A549 (cell line): Measurements from ENCODE around the gene CUZD1. TPM values are rescaled to one million over a fixed set of nuclear protein-coding genes. Genes with fewer than 3 reads are reported as not detected.

ENCODE experiments used
- ATAC-seq, 2 experiments: fragments of 200-7000 bp in 1 of 2; fragments of >200 bp in 1 of 2; cut with Nextera tagmentation in 1 of 2; cut with Tn5 transposase in 1 of 2; 3 replicates each; pipeline versions ENCODE4 v1.8.0 to v1.9.1; 2018 to 2020; ENCODE audit warnings: mild to moderate bottlenecking in 1 of 2, moderate library complexity in 1 of 2
- CTCF ChIA-PET: fragments of 300-600 bp; sonication (Branson Sonifier 250); formaldehyde crosslinking; extraction: SDS; loops from one replicate; lab custom pipeline; 2021; ENCODE audit warnings: antibody characterized with exemption, inconsistent platforms; lab: Yijun Ruan, JAX
- POLR2A ChIA-PET: fragments of 350-600 bp; formaldehyde crosslinking; extraction: SDS; loops from one replicate; lab custom pipeline; 2021; ENCODE audit warnings: antibody characterized with exemption, inconsistent platforms; lab: Yijun Ruan, JAX
- DNase-seq, 2 experiments: peaks; one replicate each; pipeline versions ENCODE4 v3.0.0 to v3.0.0-alpha.2; 2011 to 2016; ENCODE audit warnings: low read depth in 1 of 2, low spot score in 1 of 2
- FAIRE-seq: peaks from 2 replicates; lab custom pipeline; 2011; peaks lifted over from hg19 to GRCh38; lab: Jason Lieb, UNC
- H3K27ac ChIP-seq, 2 experiments: fragments of >200 bp; sonication (Bioruptor Twin); formaldehyde crosslinking; 3 replicates each; pipeline ENCODE4 v1.5.1; 2016 to 2017
- H3K4me1 ChIP-seq: fragments of >200 bp; sonication (Bioruptor Twin); formaldehyde crosslinking; 3 replicates; pipeline ENCODE4 v1.6.1; 2016
- H3K4me2 ChIP-seq: fragments of >200 bp; sonication (Bioruptor Twin); formaldehyde crosslinking; 3 replicates; pipeline ENCODE4 v1.6.1; 2016
- H3K4me3 ChIP-seq: fragments of >200 bp; sonication (Bioruptor Twin); formaldehyde crosslinking; 3 replicates; pipeline ENCODE4 v1.5.1; 2016
- H3K9me3 ChIP-seq: fragments of >200 bp; sonication (Bioruptor Twin); formaldehyde crosslinking; 3 replicates; pipeline ENCODE4 v1.6.1; 2016
- BCL3 ChIP-seq: fragments of >200 bp; sonication (Bioruptor Twin); formaldehyde crosslinking; IDR thresholded peaks from 3 replicates; pipeline ENCODE4 v1.6.1; 2016
- BHLHE40 ChIP-seq: IDR thresholded peaks from 2 replicates; pipeline ENCODE4 v1.6.1; 2012; ENCODE audit warnings: low read depth, low read length, inconsistent platforms
- CBX2 ChIP-seq: fragments of 200-600 bp; sonication (generic); IDR thresholded peaks from 2 replicates; pipeline ENCODE4 v1.6.1; 2016; ENCODE audit warnings: low read depth, mild to moderate bottlenecking, borderline replicate concordance
- CHD2 ChIP-seq: fragments of 150-350 bp; IDR thresholded peaks from 2 replicates; pipeline ENCODE4 v1.6.1; 2014; ENCODE audit warnings: low read length; ENCODE audit not compliant: partially characterized antibody
- CTCF ChIP-seq: fragments of >200 bp; sonication (Bioruptor Twin); formaldehyde crosslinking; IDR thresholded peaks from 3 replicates; pipeline ENCODE4 v1.5.1; 2016
- E2F6 ChIP-seq: IDR thresholded peaks from 2 replicates; pipeline ENCODE4 v1.6.1; 2012; ENCODE audit warnings: low read depth, borderline replicate concordance
- EP300 ChIP-seq, 2 experiments: fragments of >200 bp; sonication (Bioruptor Twin); formaldehyde crosslinking; IDR thresholded peaks; 2 replicates in 1 of 2; 3 replicates in 1 of 2; pipeline ENCODE4 v1.6.1; 2016 to 2017
- ESRRA ChIP-seq: fragments of 150-350 bp; IDR thresholded peaks from 2 replicates; pipeline ENCODE4 v1.6.1; 2014; ENCODE audit warnings: mild to moderate bottlenecking, low read length, borderline replicate concordance
- FOXS1 ChIP-seq: fragments of 250-450 bp; sonication (Bioruptor Pico); IDR thresholded peaks from 2 replicates; pipeline ENCODE4 v1.5.0; 2020; ENCODE audit warnings: mild to moderate bottlenecking, moderate library complexity
- GATA3 ChIP-seq: IDR thresholded peaks from 2 replicates; pipeline ENCODE4 v1.6.1; 2012; ENCODE audit warnings: borderline replicate concordance
- HEYL ChIP-seq: fragments of 250-450 bp; sonication (Bioruptor Pico); IDR thresholded peaks from 2 replicates; pipeline ENCODE4 v1.8.0; 2021; ENCODE audit warnings: mild to moderate bottlenecking, moderate library complexity
- HOXB13 ChIP-seq: fragments of 250-450 bp; sonication (Bioruptor Pico); IDR thresholded peaks from 2 replicates; pipeline ENCODE4 v1.5.0; 2020; ENCODE audit warnings: low read depth, mild to moderate bottlenecking, moderate library complexity
- MYC ChIP-seq: IDR thresholded peaks from 2 replicates; pipeline ENCODE4 v1.6.1; 2012; ENCODE audit warnings: mild to moderate bottlenecking, inconsistent platforms, low read length, improper control_type of control experiment, borderline replicate concordance
- NPAS2 ChIP-seq: fragments of 250-450 bp; sonication (Bioruptor Pico); IDR thresholded peaks from 2 replicates; pipeline ENCODE4 v1.8.0; 2022; ENCODE audit warnings: mild to moderate bottlenecking, moderate library complexity, borderline replicate concordance
- NR3C1 ChIP-seq: fragments of >200 bp; sonication (Bioruptor Twin); formaldehyde crosslinking; IDR thresholded peaks from 3 replicates; pipeline ENCODE4 v1.6.1; 2017
- PBX3 ChIP-seq: IDR thresholded peaks from 2 replicates; pipeline ENCODE4 v1.6.1; 2012
- PHF8 ChIP-seq: fragments of 200-600 bp; sonication (generic); IDR thresholded peaks from 2 replicates; pipeline ENCODE4 v1.6.1; 2016; ENCODE audit warnings: low read depth, mild to moderate bottlenecking, antibody characterized with exemption, moderate library complexity, borderline replicate concordance
- REST ChIP-seq: fragments of 200-600 bp; sonication (generic); IDR thresholded peaks from 2 replicates; pipeline ENCODE4 v1.6.1; 2016; ENCODE audit warnings: antibody characterized with exemption, mild to moderate bottlenecking, moderate library complexity
- RFX5 ChIP-seq: fragments of 450-650 bp; IDR thresholded peaks from 2 replicates; pipeline ENCODE4 v1.7.1; 2014; ENCODE audit warnings: antibody characterized with exemption, mild to moderate bottlenecking, moderate library complexity
- RNF2 ChIP-seq: fragments of 200-600 bp; sonication (generic); IDR thresholded peaks from 2 replicates; pipeline ENCODE4 v1.6.1; 2016; ENCODE audit warnings: low read depth, mild to moderate bottlenecking, antibody characterized with exemption, moderate library complexity, borderline replicate concordance
- SMC3 ChIP-seq: fragments of >200 bp; sonication (Bioruptor Twin); formaldehyde crosslinking; IDR thresholded peaks from 3 replicates; pipeline ENCODE4 v1.6.1; 2018; ENCODE audit warnings: inconsistent platforms
- TFCP2L1 ChIP-seq: fragments of 250-450 bp; sonication (Bioruptor Pico); IDR thresholded peaks from 2 replicates; pipeline ENCODE4 v1.5.0; 2021; ENCODE audit warnings: mild to moderate bottlenecking
- TP53 ChIP-seq: fragments of 250-450 bp; sonication (Bioruptor Pico); IDR thresholded peaks from 2 replicates; pipeline ENCODE4 v1.5.0; 2021; ENCODE audit warnings: mild to moderate bottlenecking, moderate library complexity
- ZFP36 ChIP-seq: fragments of 450-650 bp; IDR thresholded peaks from 2 replicates; pipeline ENCODE4 v1.6.1; 2014; ENCODE audit warnings: borderline replicate concordance; ENCODE audit not compliant: partially characterized antibody
- ZNF302 ChIP-seq: fragments of 250-450 bp; sonication (Bioruptor Pico); IDR thresholded peaks from 2 replicates; pipeline ENCODE4 v1.9.0; 2021; ENCODE audit warnings: inconsistent platforms, mild to moderate bottlenecking, moderate library complexity
- WGBS: methylation state at CpG from one replicate; pipeline ENCODE4 v1.1.6; 2017; ENCODE audit errors: missing lambda C conversion rate; 5-methylcytosine and 5-hydroxymethylcytosine counted together
- polyA plus RNA-seq, 4 experiments: library from polyadenylated mRNA; depleted of rRNA in 3 of 4; stranded (reverse); fragments of >200 nt; fragmentation: RNase III in 1 of 4; extraction: RNeasy Plus Mini Kit Qiagen cat#74134 plus additional on column Dnase treatment in 1 of 4; gene quantifications; 2 replicates in 3 of 4; 3 replicates in 1 of 4; pipeline ENCODE4 v1.2.3, GENCODE V29; 2011 to 2017

The CUZD1 gene
- polyA plus RNA-seq, 2 of the 4 experiments (the other 2 are of a cell fraction) = 1.4 to 2.8 TPM

- ATAC-seq (no peak), FAIRE-seq (no peak), DNase-seq (no peak)
- Histone ChIP-seq H3K27ac (no peak overlapping the region), H3K4me2 (no peak overlapping the region), H3K4me3 (no peak overlapping the region), H3K4me1 (peaks cover 16% of the 10 kb centered on the region; the same call in 2 of the 3 replicates), H3K9me3 (no peaks in the 10 kb centered on the region)
- ChIA-PET POLR2A (no interaction called here), CTCF (no interaction called here)
- TF ChIP-seq TP53 (CRISPR knock-in tag) (no peak), RNF2 (no peak), BHLHE40 (no peak), MYC (no peak), GATA3 (no peak), TFCP2L1 (no peak), PHF8 (no peak), HOXB13 (no peak), ESRRA (no peak), SMC3 (no peak), EP300 (IDR thresholded peaks at IDR 0.05) (no peak), HEYL (CRISPR knock-in tag) (no peak)
These were observed 37.1 kb upstream of the CUZD1 start for GRCh38 chr10:122882766-122883165.

GRCh38 chr10:122879339-122880273, 33.9 kb upstream of the CUZD1 start, which contains the start of gene FAM24B:
Gene FAM24B, minus strand, starts transcription at chr10:122879581. Its CDS starts 29,066 bp downstream, at chr10:122850515.
- H3K4me2 ChIP-seq = peak within 1 kb of the TSS; percentile 93
- peak within 1 kb of the TSS; percentile 69 for H3K4me3 ChIP-seq
- WGBS = under 1% methylated on average over 45 of the region's 95 CpGs
- peak; percentile 88 to 98 for DNase-seq
- H3K27ac ChIP-seq = peak within 1 kb of the TSS; percentile 83 to 93
- CTCF ChIA-PET = interaction anchor here (0.6 to 1.2 kb wide), 2 partner anchors 16 to 314 kb away, joined by 4 read pairs; no protein-coding TSS in a partner anchor
- H3K9me3 ChIP-seq = no peaks in the 10 kb centered on the region
- FAIRE-seq = peak; percentile 92
- peaks cover 34% of the 10 kb centered on the region for H3K4me1 ChIP-seq
- ATAC-seq = peak; percentile 91 to 93
- POLR2A ChIA-PET = interaction anchor here (0.5 to 1.0 kb wide), 5 partner anchors 13 to 128 kb away, joined by 3 to 4 read pairs (median 3); partner anchors contain the start of genes C10orf88 and IKZF5
- TF ChIP-seq CBX2 = no peak
- TF ChIP-seq RNF2 = 0 out of 2 replicates have a peak, but pooled peaks have one; percentile 36
- no peak for TF ChIP-seq ZNF302 (CRISPR knock-in tag)
- no peak for TF ChIP-seq NPAS2 (CRISPR knock-in tag)
- TF ChIP-seq REST = no peak
- TF ChIP-seq BCL3 = peak; percentile 24; the same call in 1 of the 3 replicates
- no peak for TF ChIP-seq PBX3
- no peak for TF ChIP-seq CTCF
- peak; percentile 94 for TF ChIP-seq E2F6
- TF ChIP-seq FOXS1 (CRISPR knock-in tag) = no peak
- no peak for TF ChIP-seq NR3C1
- no peak for TF ChIP-seq ZFP36
- TF ChIP-seq CHD2 = no peak
- 0 out of 2 replicates have a peak, but pooled peaks have one; percentile 69 for TF ChIP-seq HOXB13
- no peak for TF ChIP-seq RFX5
